GM10847 (cell line): ENCODE measurements around the gene KRTAP5-4.
"Not testable (repeated sequence)": the region's sequence is repeated elsewhere in the genome, so short reads cannot be mapped to it uniquely, and the experiment has no call there.

Experiments
- POLR2A ChIP-seq: IDR thresholded peaks from 2 replicates; pipeline ENCODE4 v1.6.1; 2011; ENCODE audit not compliant: insufficient read length; ENCODE audit errors: extremely low read depth

The KRTAP5-4 gene

DNA sequence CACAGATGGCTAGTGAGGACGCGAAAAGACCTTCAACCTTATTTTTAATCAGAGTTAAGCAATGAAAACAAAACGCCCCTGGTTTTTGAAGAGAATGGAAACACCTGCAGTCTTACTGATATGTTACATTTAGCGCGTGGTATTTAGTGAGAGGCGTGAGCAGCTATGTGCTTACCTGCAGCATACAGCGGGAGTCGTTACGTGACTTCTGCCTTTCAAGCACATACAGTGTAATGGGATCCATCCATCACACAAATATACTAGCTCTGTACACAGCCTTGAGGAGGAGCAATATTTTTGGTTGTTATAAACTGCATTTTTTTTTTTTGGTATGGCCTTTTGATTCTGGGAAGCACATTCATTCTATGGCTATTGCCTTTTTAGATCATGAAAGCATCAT, 29.3 kb downstream of the KRTAP5-4 start:
- TF ChIP-seq POLR2A = no peak

DNA sequence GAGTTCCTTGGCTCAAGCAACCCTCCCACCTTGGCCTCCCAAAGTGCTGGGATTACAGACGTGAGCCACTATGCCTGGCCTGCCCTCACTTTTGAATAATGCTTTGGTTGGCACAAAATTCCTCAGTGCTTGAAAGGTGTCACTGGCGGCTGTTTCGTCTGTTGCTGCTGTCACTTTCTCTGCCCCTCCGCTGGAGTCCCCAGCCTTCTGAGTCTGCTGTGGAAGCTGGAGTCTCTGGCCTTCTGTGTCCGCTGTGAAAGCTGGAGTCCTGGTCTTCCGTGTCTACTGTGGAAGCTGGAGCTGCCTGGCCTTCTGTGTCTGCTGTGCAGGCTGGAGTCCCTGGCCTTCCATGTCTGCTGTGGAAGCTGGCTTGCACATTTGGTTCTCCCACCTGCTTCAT, 31.9 kb downstream of the KRTAP5-4 start:
- no peak for TF ChIP-seq POLR2A

DNA sequence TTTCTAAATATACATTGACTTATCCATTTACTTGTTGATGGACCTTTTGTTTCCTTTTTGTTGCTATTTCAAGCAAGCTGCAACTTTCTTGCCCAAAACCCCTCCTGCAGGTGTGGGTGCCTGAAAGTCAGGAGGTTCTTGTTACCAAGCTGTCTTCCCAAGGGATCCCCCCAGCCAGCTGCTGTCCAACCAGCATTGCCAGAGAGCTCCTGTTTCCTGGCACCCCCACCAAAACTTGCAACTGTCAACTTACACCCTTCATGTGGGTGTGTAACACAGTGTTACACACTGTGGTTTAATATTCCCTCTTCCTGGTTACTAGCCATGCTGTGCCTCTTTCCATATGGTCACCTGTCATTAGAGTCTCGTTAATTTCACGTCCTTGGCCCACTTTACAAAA, 35.2 kb downstream of the KRTAP5-4 start:
- no peak for TF ChIP-seq POLR2A

DNA sequence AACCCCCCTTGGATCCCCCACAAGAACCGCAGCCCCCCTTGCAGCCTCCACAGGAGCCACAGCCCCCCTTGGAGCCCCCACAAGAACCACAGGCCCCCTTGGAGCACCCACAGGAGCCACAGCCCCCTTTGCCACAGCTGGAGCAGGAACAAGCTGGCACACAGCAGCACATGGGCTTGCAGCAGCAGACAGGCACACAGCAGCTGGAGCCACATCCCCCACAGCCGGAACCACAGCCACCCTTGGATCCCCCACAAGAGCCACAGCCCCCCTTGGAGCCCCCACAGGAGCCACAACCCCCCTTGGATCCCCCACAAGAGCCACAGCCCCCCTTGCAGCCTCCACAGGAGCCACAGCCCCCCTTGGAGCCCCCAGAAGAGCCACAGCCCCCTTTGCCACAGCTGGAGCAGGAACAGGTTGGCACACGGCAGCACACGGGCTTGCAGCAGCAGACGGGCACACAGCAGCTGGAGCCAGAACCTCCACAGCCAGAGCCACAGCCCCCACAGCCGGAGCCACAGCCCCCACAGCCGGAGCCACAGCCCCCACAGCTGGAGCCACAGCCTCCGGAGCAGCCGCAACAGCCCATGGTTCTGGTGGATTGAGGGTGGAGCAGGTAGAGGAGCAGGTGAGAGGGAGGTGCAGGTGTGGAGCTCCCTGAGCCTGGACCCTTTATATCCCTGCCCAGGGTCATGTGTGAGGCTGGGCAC, 37.1 kb downstream of the KRTAP5-4 start, which contains the start of gene KRTAP5-1:
Gene KRTAP5-1, minus strand, starts transcription at position 623 of the 710 bp plus-strand sequence. Its CDS starts 34 bp downstream, at position 589.
- not testable (repeated sequence) for TF ChIP-seq POLR2A

DNA sequence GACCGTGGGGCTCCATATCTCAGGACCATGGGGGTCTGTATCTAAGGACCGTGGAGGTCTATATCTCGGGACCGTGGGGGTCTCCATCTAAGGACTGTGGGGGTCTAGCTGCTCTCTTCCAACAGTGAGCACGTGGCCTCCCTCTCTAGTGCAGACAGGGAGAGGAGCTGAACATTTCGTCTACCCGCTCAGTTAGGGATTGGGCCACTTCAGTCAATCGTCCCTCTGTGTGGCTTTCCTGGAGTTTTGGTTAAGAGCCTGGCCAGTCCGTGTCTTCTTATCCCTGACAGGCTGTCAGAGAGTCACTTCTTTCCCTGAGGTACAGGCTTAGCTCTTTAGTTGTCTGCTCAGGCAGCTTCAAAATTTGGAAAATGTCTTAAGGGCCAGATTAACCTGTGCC, 40.0 kb downstream of the KRTAP5-4 start:
- TF ChIP-seq POLR2A = no peak

DNA sequence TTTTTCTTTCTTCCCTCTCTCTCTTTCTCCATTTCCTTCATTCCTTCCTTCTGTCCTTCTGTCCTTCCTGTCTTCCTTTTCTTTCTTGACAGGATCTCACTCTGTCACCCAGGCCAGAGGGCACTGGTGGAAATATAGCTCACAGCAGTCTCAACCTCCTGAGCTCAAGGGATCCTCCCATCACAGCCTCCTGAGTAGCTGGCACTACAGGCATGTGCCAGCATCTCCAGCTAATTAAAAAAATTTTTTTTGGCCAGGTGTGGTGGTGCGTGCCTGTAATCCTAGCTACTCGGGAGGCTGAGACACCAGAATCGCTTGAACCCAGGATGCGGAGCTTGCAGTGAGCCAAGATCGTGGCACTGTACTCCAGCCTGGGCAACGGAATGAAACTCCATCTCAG, 45.1 kb downstream of the KRTAP5-4 start:
- no peak for TF ChIP-seq POLR2A

DNA sequence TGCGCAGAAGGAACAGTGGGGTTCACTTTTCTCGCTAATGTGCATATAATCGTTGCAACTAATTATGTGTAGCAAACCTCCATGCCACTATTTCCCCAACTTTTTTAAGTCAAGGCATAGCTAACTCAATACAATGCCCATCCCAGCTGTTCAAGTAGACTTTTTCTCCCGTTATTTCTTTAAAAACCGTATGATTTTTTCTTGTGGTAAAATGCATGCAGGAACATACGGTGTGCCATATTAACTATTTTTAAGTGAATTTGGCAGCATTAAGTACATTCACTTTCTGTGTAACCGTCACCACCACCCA, 47.0 kb downstream of the KRTAP5-4 start:
- TF ChIP-seq POLR2A = no peak

DNA sequence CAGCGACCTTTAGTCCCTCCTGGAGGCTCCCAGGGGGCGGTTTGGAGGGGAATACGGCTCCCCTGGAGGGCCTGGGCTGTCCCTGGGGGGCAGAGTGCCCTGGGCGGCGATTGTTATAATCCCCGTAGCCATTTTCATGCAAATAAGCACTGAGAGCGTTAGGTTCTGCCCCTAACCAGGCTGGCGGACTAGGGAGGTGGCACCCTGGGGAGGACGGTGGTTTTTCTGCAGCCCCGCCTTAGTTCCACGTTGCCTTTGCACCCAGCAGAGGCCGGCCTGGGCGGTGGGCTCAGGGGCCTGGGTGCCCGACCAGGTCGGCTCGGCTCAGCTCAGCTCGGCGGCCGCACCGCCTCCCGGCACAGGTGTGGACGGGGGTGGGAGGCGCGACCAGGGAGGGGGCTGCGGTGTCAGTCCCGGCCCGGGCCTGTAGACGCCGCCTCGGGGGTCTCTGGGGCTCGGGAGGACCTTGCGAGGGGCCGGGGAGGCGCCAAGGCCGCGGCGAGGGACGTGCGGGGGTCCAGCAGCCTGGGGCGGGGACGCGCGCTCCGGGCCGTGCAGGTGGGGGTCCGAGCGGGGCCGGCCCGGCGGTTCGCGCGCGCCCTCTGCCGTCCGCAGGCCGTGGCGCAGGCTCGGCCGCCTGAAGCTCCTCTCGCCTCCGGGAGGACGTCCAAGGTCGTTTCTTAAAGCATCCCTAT, 47.6 kb downstream of the KRTAP5-4 start:
- no peak for TF ChIP-seq POLR2A

DNA sequence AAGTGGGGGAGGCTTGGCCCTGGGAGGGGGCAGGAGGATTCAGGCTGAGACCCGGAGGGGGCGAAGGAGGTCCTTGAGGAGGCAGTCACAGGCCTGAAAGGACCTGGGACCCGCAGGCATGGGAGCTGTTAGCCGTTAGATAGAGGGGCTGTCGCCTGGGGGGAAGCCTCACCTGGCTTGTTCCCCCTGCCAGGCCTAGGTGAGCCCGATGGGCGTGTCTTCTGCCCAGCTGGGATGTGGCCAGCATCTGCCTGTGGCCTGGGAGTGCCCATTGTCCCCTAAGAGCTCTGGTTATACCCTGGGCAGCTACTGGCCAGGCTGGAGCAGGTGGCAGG, 48.1 kb downstream of the KRTAP5-4 start:
- no peak for TF ChIP-seq POLR2A

DNA sequence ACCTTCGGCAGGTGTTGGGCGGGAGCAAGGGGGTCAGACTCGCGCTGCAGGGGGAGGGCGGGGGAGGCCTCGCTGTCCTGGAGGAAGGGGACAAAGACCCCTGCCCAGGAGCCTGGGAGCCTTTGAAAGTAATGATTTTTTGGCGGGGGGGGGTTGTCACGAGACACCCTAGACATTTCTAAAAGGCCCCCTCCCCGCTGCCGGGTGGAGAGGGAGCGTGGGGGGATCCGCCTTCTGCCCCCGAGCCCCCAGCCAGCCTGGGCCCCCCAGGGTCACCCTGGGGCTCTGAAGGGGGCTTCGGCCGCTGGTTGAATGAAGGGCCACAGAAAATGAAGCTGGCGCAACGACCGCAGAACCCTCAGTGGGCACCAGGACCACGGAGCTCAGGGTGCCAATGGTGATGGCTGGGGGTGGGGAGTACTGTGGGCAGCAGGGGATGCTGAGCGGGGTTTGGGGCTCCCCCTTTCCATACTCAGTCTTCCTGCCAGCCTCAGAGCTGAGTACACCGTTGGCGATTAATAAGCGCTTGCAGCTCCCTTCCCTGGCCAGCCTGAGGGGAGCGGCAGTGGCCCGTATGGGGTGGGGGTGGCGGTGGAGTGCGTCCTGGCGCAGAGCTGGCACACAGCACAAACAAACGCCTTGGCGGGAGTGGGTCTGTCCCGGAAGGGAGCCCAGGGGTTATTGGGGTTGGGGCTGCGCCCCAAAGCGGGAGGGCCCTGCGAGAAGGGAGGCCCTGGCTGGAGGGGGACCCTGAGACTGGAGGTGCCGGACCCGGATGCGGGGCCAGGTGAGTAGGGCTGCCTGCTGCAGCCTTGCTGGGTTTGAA, 48.6 kb downstream of the KRTAP5-4 start:
- no peak for TF ChIP-seq POLR2A

DNA sequence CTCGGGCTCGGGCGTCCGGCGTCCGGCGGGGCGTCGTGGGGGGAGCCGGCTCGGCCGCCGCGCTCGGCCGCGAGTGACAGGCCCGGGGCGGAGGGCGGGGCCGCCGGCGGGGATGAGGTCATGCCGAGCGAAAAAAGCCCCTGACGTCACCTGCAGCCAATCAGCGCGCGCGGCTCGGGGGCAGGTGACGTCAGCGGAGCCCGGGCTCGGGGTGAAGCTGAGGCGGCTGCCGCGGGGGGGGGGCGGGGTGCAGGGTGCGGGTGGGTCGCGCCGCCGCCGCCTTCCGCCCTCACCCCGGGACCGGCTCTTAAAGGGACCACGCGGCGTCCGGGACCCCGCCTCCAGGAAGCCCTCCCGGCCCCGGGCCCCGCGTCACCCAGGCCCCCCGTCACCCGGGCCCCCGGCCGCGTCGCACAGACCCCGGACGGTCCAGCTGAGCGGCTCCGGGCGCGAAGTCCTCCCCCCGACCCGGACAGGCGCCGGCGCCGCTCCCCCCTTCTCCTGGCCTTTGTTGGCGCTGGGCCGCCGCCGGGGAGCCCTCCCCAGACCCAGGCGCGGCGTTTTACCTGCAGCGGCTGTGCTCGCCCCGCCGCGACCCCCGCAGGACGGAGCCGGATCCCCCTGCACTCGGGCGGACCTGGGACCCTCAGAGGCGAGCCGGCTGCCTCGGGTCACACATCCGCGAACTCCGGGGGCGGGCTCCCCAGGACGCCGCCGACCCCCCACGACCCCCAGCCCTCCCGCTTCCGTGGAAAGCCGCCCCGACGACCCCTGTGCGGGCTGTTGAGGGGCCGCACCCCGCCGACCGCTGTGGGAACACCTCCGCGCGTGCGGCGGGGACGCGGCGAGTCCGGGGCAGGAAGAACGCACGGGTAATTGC, 49.5 kb downstream of the KRTAP5-4 start, which contains the start of gene DUSP8:
Gene DUSP8, minus strand, starts transcription at position 75 of the 880 bp plus-strand sequence. CDS start 6,445 bp downstream, outside the sequence.
- TF ChIP-seq POLR2A = no peak

DNA sequence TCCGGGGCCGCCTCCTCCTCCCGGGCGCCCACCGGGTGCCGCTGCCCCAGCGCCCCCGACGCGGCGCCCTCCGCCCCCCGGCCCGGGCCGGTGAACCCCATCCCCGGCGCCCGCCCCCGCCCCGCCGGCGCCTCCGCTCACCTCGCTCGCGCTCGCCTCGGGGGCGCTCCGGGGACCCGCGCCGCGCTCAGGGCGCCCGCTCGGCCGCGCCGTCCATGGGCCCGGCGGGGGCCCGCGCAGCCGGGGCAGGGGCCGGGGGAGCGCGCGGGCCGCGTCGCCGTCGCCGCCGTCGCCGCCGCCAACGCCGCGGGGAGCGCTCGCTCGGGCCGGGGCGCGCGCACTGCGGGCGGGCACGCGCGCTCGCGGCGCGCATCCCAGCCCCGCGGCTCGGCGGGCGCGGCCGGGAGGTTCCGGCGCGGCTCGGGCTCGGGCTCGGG, 50.2 kb downstream of the KRTAP5-4 start:
- TF ChIP-seq POLR2A = no peak
